Middle frontal gyrus (tissue), 1 donor: ENCODE measurements around the gene CMIP.

Source experiments
- DNase-seq: peaks from one replicate; pipeline ENCODE4 v3.0.0-alpha.2; 2015; ENCODE audit warnings: low spot score; ENCODE audit errors: extremely low spot score

The CMIP gene

GRCh38 chr16:81530296-81530721 is 85.7 kb downstream of the CMIP start:
- no peak for DNase-seq

- DNase-seq: no peak
These were observed 86.2 kb downstream of the CMIP start for GRCh38 chr16:81530814-81531213.

- no peak for DNase-seq
These were observed 86.8 kb downstream of the CMIP start for GRCh38 chr16:81531419-81531821.

- no peak for DNase-seq
These were observed 88.0 kb downstream of the CMIP start for GRCh38 chr16:81532491-81533174.

- DNase-seq: no peak
These were observed 88.5 kb downstream of the CMIP start for GRCh38 chr16:81533175-81533507.

- DNase-seq: no peak
These were observed 91.2 kb downstream of the CMIP start for GRCh38 chr16:81535679-81536360.

GRCh38 chr16:81536648-81537047 is 92.0 kb downstream of the CMIP start:
- DNase-seq: no peak

GRCh38 chr16:81537721-81538561 is 93.3 kb downstream of the CMIP start:
- DNase-seq: no peak

- DNase-seq: peak; percentile 24
These were observed 94.6 kb downstream of the CMIP start for GRCh38 chr16:81539009-81539758.

- DNase-seq: no peak
These were observed 95.3 kb downstream of the CMIP start for GRCh38 chr16:81539759-81540472.

- no peak for DNase-seq
These were observed 96.7 kb downstream of the CMIP start for GRCh38 chr16:81541314-81541713.

- DNase-seq: no peak
These were observed 98.3 kb downstream of the CMIP start for GRCh38 chr16:81542609-81543570.

- no peak for DNase-seq
These were observed 99.0 kb downstream of the CMIP start for GRCh38 chr16:81543571-81543970.

GRCh38 chr16:81544261-81544660 is 99.7 kb downstream of the CMIP start:
- DNase-seq: no peak

- no peak for DNase-seq
These were observed 100.2 kb downstream of the CMIP start for GRCh38 chr16:81544700-81545271.

GRCh38 chr16:81545470-81546250 is 101.1 kb downstream of the CMIP start:
- DNase-seq: no peak

- no peak for DNase-seq
These were observed 102.2 kb downstream of the CMIP start for GRCh38 chr16:81546781-81547180.

- DNase-seq: no peak
These were observed 102.8 kb downstream of the CMIP start for GRCh38 chr16:81547194-81547938.
